GM23338 (cell line): Measurements from ENCODE around the gene PLSCR2. TPM values are rescaled to one million over a fixed set of nuclear protein-coding genes. Genes with fewer than 3 reads are reported as not detected.

Experiments used
- ATAC-seq: fragments of 200-7000 bp; cut with Tn5 transposase; 3 replicates; pipeline ENCODE4 v1.9.1; 2020
- DNase-seq: peaks from one replicate; pipeline ENCODE4 v3.0.0-alpha.2; 2015; ENCODE audit warnings: low spot score
- H2AFZ ChIP-seq: fragments of 200-600 bp; sonication (generic); 2 replicates; pipeline ENCODE4 v1.8.0; 2016; ENCODE audit warnings: antibody characterized with exemption, mild to moderate bottlenecking, moderate library complexity
- H3F3A ChIP-seq: fragments of 200-600 bp; sonication (generic); replicated peaks from 2 replicates; pipeline ENCODE4 v1.8.0; 2017; ENCODE audit warnings: antibody characterized with exemption, mixed run types, low read depth
- H3K27ac ChIP-seq: fragments of 200-600 bp; sonication (generic); 2 replicates; pipeline ENCODE4 v1.6.1; 2016; ENCODE audit warnings: low read depth
- H3K27me3 ChIP-seq: fragments of 200-600 bp; sonication (generic); 2 replicates; pipeline ENCODE4 v1.8.0; 2016; ENCODE audit warnings: mild to moderate bottlenecking, mixed run types, moderate library complexity; ENCODE audit not compliant: insufficient read depth
- H3K36me3 ChIP-seq: fragments of 200-600 bp; sonication (generic); 2 replicates; pipeline ENCODE4 v1.8.0; 2016; ENCODE audit warnings: mild to moderate bottlenecking; ENCODE audit not compliant: insufficient read depth
- H3K4me1 ChIP-seq: fragments of 200-600 bp; sonication (generic); 2 replicates; pipeline ENCODE4 v1.8.0; 2016; ENCODE audit warnings: mild to moderate bottlenecking, moderate library complexity; ENCODE audit not compliant: insufficient read depth
- H3K4me2 ChIP-seq: fragments of 200-600 bp; sonication (generic); 2 replicates; pipeline ENCODE4 v1.7.1; 2017; ENCODE audit warnings: mixed run types
- H3K4me3 ChIP-seq: fragments of 200-600 bp; sonication (generic); 2 replicates; pipeline ENCODE4 v1.6.1; 2016; ENCODE audit warnings: mixed run types
- H3K79me2 ChIP-seq: fragments of 200-600 bp; sonication (generic); replicated peaks from 2 replicates; pipeline ENCODE4 v1.8.0; 2017; ENCODE audit warnings: mild to moderate bottlenecking; ENCODE audit not compliant: insufficient read depth
- H3K9me2 ChIP-seq: fragments of 200-600 bp; sonication (generic); 2 replicates; pipeline ENCODE4 v1.8.0; 2017; ENCODE audit not compliant: insufficient read depth
- H4K20me1 ChIP-seq: fragments of 200-600 bp; sonication (generic); replicated peaks from 2 replicates; pipeline ENCODE4 v1.8.0; 2017; ENCODE audit warnings: mild to moderate bottlenecking; ENCODE audit not compliant: insufficient read depth
- H3K27ac Mint-ChIP-seq: 2 replicates; pipeline ENCODE4 v1.8.0; 2020; ENCODE audit warnings: inconsistent platforms, mild to moderate bottlenecking, moderate library complexity, mixed read lengths
- H3K27me3 Mint-ChIP-seq: 3 replicates; pipeline ENCODE4 v1.8.0; 2022; ENCODE audit warnings: low read depth, mild to moderate bottlenecking, moderate library complexity, mixed read lengths, inconsistent platforms; ENCODE audit not compliant: insufficient read depth, poor library complexity
- H3K36me3 Mint-ChIP-seq: 3 replicates; pipeline ENCODE4 v1.8.0; 2021; ENCODE audit warnings: low read depth, mild to moderate bottlenecking, inconsistent platforms, moderate library complexity, mixed read lengths
- H3K4me1 Mint-ChIP-seq: 3 replicates; pipeline ENCODE4 v1.8.0; 2020; ENCODE audit warnings: mild to moderate bottlenecking, inconsistent platforms, mixed read lengths
- H3K4me3 Mint-ChIP-seq: 3 replicates; pipeline ENCODE4 v1.8.0; 2021; ENCODE audit warnings: moderate library complexity, mild to moderate bottlenecking, inconsistent platforms, mixed read lengths
- H3K9me3 Mint-ChIP-seq: 3 replicates; pipeline ENCODE4 v1.8.0; 2020; ENCODE audit warnings: moderate library complexity, mild to moderate bottlenecking, inconsistent platforms, mixed read lengths
- JUNB ChIP-seq: IDR thresholded peaks from one replicate; pipeline ENCODE4 v1.6.1; 2016; ENCODE audit warnings: antibody characterized with exemption; ENCODE audit not compliant: unreplicated experiment
- NANOG ChIP-seq: IDR thresholded peaks from 2 replicates; pipeline ENCODE4 v1.6.1; 2016; ENCODE audit warnings: antibody characterized with exemption, borderline replicate concordance
- POLR2AphosphoS5 ChIP-seq: IDR thresholded peaks from 2 replicates; pipeline ENCODE4 v1.6.1; 2016; ENCODE audit warnings: antibody characterized with exemption, low read depth
- STAT1 ChIP-seq: IDR thresholded peaks from one replicate; pipeline ENCODE4 v1.6.1; 2016; ENCODE audit warnings: antibody characterized with exemption; ENCODE audit not compliant: unreplicated experiment
- ZNF114 ChIP-seq: fragments of 250-450 bp; sonication (Bioruptor Pico); IDR thresholded peaks from 2 replicates; pipeline ENCODE4 v1.5.0; 2020; ENCODE audit warnings: mild to moderate bottlenecking, moderate library complexity
- ZNF331 ChIP-seq: fragments of 250-450 bp; sonication (Bioruptor Pico); IDR thresholded peaks from 2 replicates; pipeline ENCODE4 v1.5.0; 2020; ENCODE audit warnings: low read depth, mild to moderate bottlenecking, moderate library complexity
- ZNF462 ChIP-seq: fragments of 250-450 bp; sonication (Bioruptor Pico); IDR thresholded peaks from 2 replicates; pipeline ENCODE4 v1.5.0; 2020; ENCODE audit warnings: mild to moderate bottlenecking, moderate library complexity
- polyA plus RNA-seq: library from polyadenylated mRNA; unstranded; fragments of >200 nt; fragmentation: Nextera tagmentation; extraction: Ambion mirVana; gene quantifications from 2 replicates; pipeline ENCODE4 v1.2.1, GENCODE V29; 2016
- total RNA-seq: library from RNA; depleted of rRNA; stranded (reverse); fragments of >200 nt; shearing (Covaris generic); gene quantifications from 2 replicates; pipeline ENCODE4 v1.2.3, GENCODE V29; 2014

The PLSCR2 gene
- total and polyA plus RNA-seq, 2 experiments from 2014 or later = 0.55 TPM; not detected in 1

- TF ChIP-seq NANOG (no peak), STAT1 (no peak), ZNF331 (CRISPR knock-in tag) (no peak), POLR2AphosphoS5 (no peak), ZNF114 (no peak), ZNF462 (CRISPR knock-in tag) (no peak), JUNB (no peak)
- Histone ChIP-seq H2AFZ (no peak overlapping the region), H3K27me3 (no peaks in the 10 kb centered on the region), H3K79me2 (no peaks in the 10 kb centered on the region), H4K20me1 (no peaks in the 10 kb centered on the region), H3F3A (no peaks in the 10 kb centered on the region), H3K9me2 (no peaks in the 10 kb centered on the region), H3K27ac (no peak overlapping the region), H3K4me1 (0 out of 2 replicates have a peak, but pooled peaks cover 14% of the 10 kb centered on the region), H3K36me3 (no peaks in the 10 kb centered on the region), H3K4me2 (no peak overlapping the region), H3K4me3 (no peak overlapping the region)
- DNase-seq (no peak), ATAC-seq (no peak)
- H3K27ac Mint-ChIP-seq = no peak overlapping the region
- H3K4me1 Mint-ChIP-seq = peaks cover 17% of the 10 kb centered on the region
- H3K9me3 Mint-ChIP-seq = no peaks in the 10 kb centered on the region
- H3K4me3 Mint-ChIP-seq = no peak overlapping the region
- H3K27me3 Mint-ChIP-seq = peaks cover 7% of the 10 kb centered on the region
- peaks cover 3% of the 10 kb centered on the region; the same call in 1 of the 3 replicates for H3K36me3 Mint-ChIP-seq
Measured at GRCh38 chr3:146404436-146404835, 64.9 kb downstream of the PLSCR2 start.

GRCh38 chr3:146403792-146404191 lies 65.6 kb downstream of the PLSCR2 start:
- Histone ChIP-seq H3F3A (no peaks in the 10 kb centered on the region), H2AFZ (no peak overlapping the region), H3K4me1 (0 out of 2 replicates have a peak, but pooled peaks cover 14% of the 10 kb centered on the region), H3K27ac (no peak overlapping the region), H3K79me2 (no peaks in the 10 kb centered on the region), H3K9me2 (no peaks in the 10 kb centered on the region), H3K36me3 (no peaks in the 10 kb centered on the region), H3K4me2 (no peak overlapping the region), H4K20me1 (no peaks in the 10 kb centered on the region), H3K27me3 (no peaks in the 10 kb centered on the region), H3K4me3 (no peak overlapping the region)
- Mint-ChIP-seq H3K27me3 (peaks cover 1% of the 10 kb centered on the region), H3K36me3 (no peaks in the 10 kb centered on the region), H3K27ac (no peak overlapping the region), H3K9me3 (no peaks in the 10 kb centered on the region), H3K4me3 (no peak overlapping the region), H3K4me1 (peaks cover 13% of the 10 kb centered on the region; the same call in 2 of the 3 replicates)
- ATAC-seq (no peak), DNase-seq (no peak)
- TF ChIP-seq ZNF462 (CRISPR knock-in tag) = no peak
